Loucy (cell line): ENCODE results near the gene MRNIP.

ENCODE experiments used
- H2AFZ ChIP-seq: fragments of 200-600 bp; sonication (generic); 2 replicates; pipeline ENCODE4 v1.6.0; 2016; ENCODE audit warnings: antibody characterized with exemption, mild to moderate bottlenecking, low read length, moderate library complexity
- H3F3A ChIP-seq: fragments of 200-600 bp; 2 replicates; pipeline ENCODE4 v1.6.0; 2016; ENCODE audit warnings: antibody characterized with exemption, low read depth, mild to moderate bottlenecking
- H3K27me3 ChIP-seq: fragments of 200-600 bp; sonication (generic); 2 replicates; pipeline ENCODE4 v1.6.1; 2014; ENCODE audit warnings: low read length, mild to moderate bottlenecking; ENCODE audit not compliant: insufficient read depth, poor library complexity, severe bottlenecking
- H3K36me3 ChIP-seq: fragments of 200-600 bp; sonication (generic); 2 replicates; pipeline ENCODE4 v1.6.1; 2016; ENCODE audit warnings: low read length; ENCODE audit not compliant: insufficient read depth
- H3K4me1 ChIP-seq: fragments of 200-600 bp; sonication (generic); 2 replicates; pipeline ENCODE4 v1.5.1; 2014; ENCODE audit warnings: low read length, mild to moderate bottlenecking; ENCODE audit not compliant: insufficient read depth, poor library complexity, severe bottlenecking
- H3K4me2 ChIP-seq: fragments of 200-600 bp; sonication (generic); 2 replicates; pipeline ENCODE4 v1.6.0; 2014; ENCODE audit warnings: antibody characterized with exemption, low read length, low read depth, mild to moderate bottlenecking; ENCODE audit not compliant: poor library complexity, severe bottlenecking
- H3K4me3 ChIP-seq: fragments of 200-600 bp; sonication (generic); 2 replicates; pipeline ENCODE4 v1.5.1; 2014; ENCODE audit warnings: low read length, mild to moderate bottlenecking, mixed read lengths; ENCODE audit not compliant: poor library complexity, severe bottlenecking
- H3K79me2 ChIP-seq: fragments of 200-600 bp; sonication (generic); 2 replicates; pipeline ENCODE4 v1.6.1; 2014; ENCODE audit warnings: low read length; ENCODE audit not compliant: insufficient read depth
- H3K9ac ChIP-seq: fragments of 200-600 bp; sonication (generic); 2 replicates; pipeline ENCODE4 v1.6.0; 2014; ENCODE audit warnings: mild to moderate bottlenecking, low read depth, low read length, moderate library complexity; ENCODE audit not compliant: poor library complexity, severe bottlenecking
- H3K9me2 ChIP-seq: fragments of 200-600 bp; sonication (generic); replicated peaks from 2 replicates; pipeline ENCODE4 v1.6.1; 2016; ENCODE audit warnings: low read depth, low read length, mixed read lengths
- H3K9me3 ChIP-seq: fragments of 200-600 bp; sonication (generic); 2 replicates; pipeline ENCODE4 v1.6.1; 2014; ENCODE audit warnings: mild to moderate bottlenecking, antibody characterized with exemption, low read length, low read depth; ENCODE audit not compliant: insufficient read depth
- H4K20me1 ChIP-seq: fragments of 200-600 bp; sonication (generic); 2 replicates; pipeline ENCODE4 v1.6.0; 2014; ENCODE audit warnings: antibody characterized with exemption, low read length, mild to moderate bottlenecking; ENCODE audit not compliant: insufficient read depth, poor library complexity, severe bottlenecking
- EZH2phosphoT487 ChIP-seq: fragments of 200-600 bp; IDR thresholded peaks from 2 replicates; pipeline ENCODE4 v1.6.1; 2018; ENCODE audit warnings: antibody characterized with exemption, mild to moderate bottlenecking, moderate library complexity, borderline replicate concordance
- TF ChIP-seq, protein P1 (sequence below): fragments of 200-600 bp; sonication (generic); conservative IDR thresholded peaks from 2 replicates; pipeline ENCODE4 v1.5.1; 2014; ENCODE audit warnings: mild to moderate bottlenecking, antibody characterized with exemption, low read length

Gene MRNIP

DNA sequence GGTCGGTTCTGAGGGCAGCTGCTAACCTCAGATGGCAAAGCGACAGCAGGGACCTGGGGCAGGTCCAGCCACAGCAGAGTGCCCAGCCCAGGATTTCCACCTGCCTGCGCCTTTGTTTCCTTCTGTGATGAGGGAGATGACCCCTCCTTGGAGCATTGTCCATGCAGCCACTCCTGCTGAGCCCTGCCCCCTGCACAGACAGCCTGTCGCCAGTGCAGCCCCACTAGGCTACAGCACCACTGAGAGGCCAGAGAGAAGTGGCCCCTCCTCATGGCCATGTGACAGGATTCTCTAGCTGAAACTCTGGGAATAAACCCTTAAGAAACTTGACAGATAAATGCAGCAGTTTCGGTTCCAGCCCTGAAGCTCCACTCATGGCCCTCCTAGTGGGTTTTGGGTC lies 10.5 kb upstream of the MRNIP start:
- H3K9me3 ChIP-seq: no peaks in the 10 kb centered on the region
- no peaks in the 10 kb centered on the region for H4K20me1 ChIP-seq
- H3K27me3 ChIP-seq: no peaks in the 10 kb centered on the region
- no peaks in the 10 kb centered on the region for H3K4me1 ChIP-seq
- no peaks in the 10 kb centered on the region for H3K79me2 ChIP-seq
- no peaks in the 10 kb centered on the region for H3F3A ChIP-seq
- H2AFZ ChIP-seq: no peak overlapping the region
- no peak overlapping the region for H3K9ac ChIP-seq
- H3K4me3 ChIP-seq: no peak overlapping the region
- H3K4me2 ChIP-seq: no peak overlapping the region
- no peak for TF ChIP-seq EZH2phosphoT487
- TF ChIP-seq, protein P1, sequence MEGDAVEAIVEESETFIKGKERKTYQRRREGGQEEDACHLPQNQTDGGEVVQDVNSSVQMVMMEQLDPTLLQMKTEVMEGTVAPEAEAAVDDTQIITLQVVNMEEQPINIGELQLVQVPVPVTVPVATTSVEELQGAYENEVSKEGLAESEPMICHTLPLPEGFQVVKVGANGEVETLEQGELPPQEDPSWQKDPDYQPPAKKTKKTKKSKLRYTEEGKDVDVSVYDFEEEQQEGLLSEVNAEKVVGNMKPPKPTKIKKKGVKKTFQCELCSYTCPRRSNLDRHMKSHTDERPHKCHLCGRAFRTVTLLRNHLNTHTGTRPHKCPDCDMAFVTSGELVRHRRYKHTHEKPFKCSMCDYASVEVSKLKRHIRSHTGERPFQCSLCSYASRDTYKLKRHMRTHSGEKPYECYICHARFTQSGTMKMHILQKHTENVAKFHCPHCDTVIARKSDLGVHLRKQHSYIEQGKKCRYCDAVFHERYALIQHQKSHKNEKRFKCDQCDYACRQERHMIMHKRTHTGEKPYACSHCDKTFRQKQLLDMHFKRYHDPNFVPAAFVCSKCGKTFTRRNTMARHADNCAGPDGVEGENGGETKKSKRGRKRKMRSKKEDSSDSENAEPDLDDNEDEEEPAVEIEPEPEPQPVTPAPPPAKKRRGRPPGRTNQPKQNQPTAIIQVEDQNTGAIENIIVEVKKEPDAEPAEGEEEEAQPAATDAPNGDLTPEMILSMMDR: no peak
- no peaks in the 10 kb centered on the region for H3K9me2 ChIP-seq
- H3K36me3 ChIP-seq: peaks cover 5% of the 10 kb centered on the region; the same call in 1 of the 2 replicates

DNA sequence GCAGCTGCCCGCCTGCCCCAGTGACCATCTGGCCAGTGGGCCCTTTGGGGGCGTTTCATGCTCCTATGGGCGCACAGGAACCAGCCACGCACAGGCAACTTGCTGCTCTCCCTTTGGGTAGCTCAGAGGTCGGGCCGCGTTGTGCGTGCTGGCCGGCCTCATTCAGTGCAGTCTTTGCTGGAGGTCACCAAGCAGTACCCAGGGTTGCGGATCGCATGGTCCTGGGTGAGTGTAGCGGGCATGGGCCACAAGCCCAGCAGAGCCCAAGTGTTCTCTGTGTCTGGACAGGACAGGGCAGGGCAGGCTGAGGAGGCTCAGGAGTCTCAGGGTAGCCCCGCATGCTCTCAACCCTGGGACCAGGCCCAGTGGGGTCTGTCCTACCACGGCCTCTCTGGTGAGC lies 9.9 kb upstream of the MRNIP start:
- Histone ChIP-seq H3K27me3 (no peaks in the 10 kb centered on the region), H3K4me1 (no peaks in the 10 kb centered on the region), H3K9me2 (no peaks in the 10 kb centered on the region), H4K20me1 (no peaks in the 10 kb centered on the region), H3K36me3 (peaks cover 5% of the 10 kb centered on the region; the same call in 1 of the 2 replicates), H3K4me3 (no peak overlapping the region), H2AFZ (no peak overlapping the region), H3K9me3 (no peaks in the 10 kb centered on the region), H3K9ac (no peak overlapping the region), H3K79me2 (no peaks in the 10 kb centered on the region), H3K4me2 (no peak overlapping the region), H3F3A (no peaks in the 10 kb centered on the region)
- no peak for TF ChIP-seq EZH2phosphoT487

DNA sequence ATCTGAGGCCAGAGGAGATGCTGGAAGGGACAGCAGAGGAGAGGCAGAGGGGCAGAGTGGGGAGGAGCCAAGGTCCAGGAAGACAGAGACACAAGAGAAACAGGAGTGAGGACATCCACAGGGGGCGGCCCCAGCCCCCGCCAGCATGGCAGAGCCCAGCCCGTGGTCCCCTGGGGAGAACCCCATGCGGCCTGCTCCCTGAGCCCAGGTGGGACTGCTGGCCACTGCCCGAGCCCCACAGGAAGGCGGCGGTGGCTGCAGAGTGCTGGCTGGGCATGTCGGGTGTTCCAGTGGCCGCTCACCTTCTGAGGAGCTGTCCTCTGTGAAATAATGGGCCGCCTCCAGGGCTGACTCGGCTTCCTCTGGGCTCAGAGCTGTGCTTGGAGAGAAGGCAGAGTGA lies 8.9 kb upstream of the MRNIP start:
- H4K20me1 ChIP-seq: no peaks in the 10 kb centered on the region
- TF ChIP-seq, protein P1: no peak
- TF ChIP-seq EZH2phosphoT487: no peak
- no peaks in the 10 kb centered on the region for H3K79me2 ChIP-seq
- H3K9me3 ChIP-seq: no peaks in the 10 kb centered on the region
- H3K4me2 ChIP-seq: no peak overlapping the region
- no peaks in the 10 kb centered on the region for H3K27me3 ChIP-seq
- no peak overlapping the region for H2AFZ ChIP-seq
- H3K9ac ChIP-seq: no peak overlapping the region
- no peaks in the 10 kb centered on the region for H3F3A ChIP-seq
- H3K9me2 ChIP-seq: no peaks in the 10 kb centered on the region
- no peaks in the 10 kb centered on the region for H3K36me3 ChIP-seq
- H3K4me1 ChIP-seq: no peaks in the 10 kb centered on the region
- H3K4me3 ChIP-seq: no peak overlapping the region

DNA sequence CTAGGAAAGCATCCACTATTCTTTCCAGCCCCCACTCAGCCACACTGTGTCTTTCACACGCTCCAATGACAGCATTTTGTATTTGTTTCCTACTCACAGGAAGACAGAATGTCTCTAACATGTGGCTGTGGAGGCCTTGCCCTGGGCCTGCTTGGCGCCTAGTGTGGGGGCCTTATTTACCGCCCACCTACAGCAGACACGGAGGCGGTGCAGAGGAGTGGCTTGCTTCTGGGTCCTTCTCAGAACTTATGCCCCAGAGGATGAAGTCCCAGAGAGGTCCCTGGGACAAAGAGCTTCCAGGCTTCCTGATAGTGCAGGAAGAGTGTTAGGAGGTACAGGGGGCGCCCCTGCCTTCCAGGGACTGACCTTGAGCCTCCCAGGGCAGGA lies 8.5 kb upstream of the MRNIP start:
- H3K4me3 ChIP-seq: no peak overlapping the region
- no peaks in the 10 kb centered on the region for H3K4me1 ChIP-seq
- H3K9me2 ChIP-seq: no peaks in the 10 kb centered on the region
- no peaks in the 10 kb centered on the region for H3K36me3 ChIP-seq
- no peak overlapping the region for H3K4me2 ChIP-seq
- no peaks in the 10 kb centered on the region for H4K20me1 ChIP-seq
- H3K27me3 ChIP-seq: no peaks in the 10 kb centered on the region
- no peak overlapping the region for H2AFZ ChIP-seq
- H3F3A ChIP-seq: no peaks in the 10 kb centered on the region
- no peaks in the 10 kb centered on the region for H3K79me2 ChIP-seq
- H3K9ac ChIP-seq: no peak overlapping the region
- TF ChIP-seq, protein P1: no peak
- no peak for TF ChIP-seq EZH2phosphoT487
- H3K9me3 ChIP-seq: no peaks in the 10 kb centered on the region
